Bronchial epithelial cell (primary cell): Measurements from ENCODE around the gene EFNA5. TPM values are rescaled to one million over a fixed set of nuclear protein-coding genes. Genes with fewer than 3 reads are reported as not detected.
"Not testable (repeated sequence)": the region's sequence is repeated elsewhere in the genome, so short reads cannot be mapped to it uniquely, and the experiment has no call there.

Source experiments
- DNase-seq: peaks from one replicate; pipeline ENCODE4 v3.0.0-alpha.2; 2010; ENCODE audit warnings: low read depth
- FAIRE-seq: peaks from 2 replicates; lab custom pipeline; 2011; peaks lifted over from hg19 to GRCh38; lab: Jason Lieb, UNC
- H3K27me3 ChIP-seq: 2 replicates; pipeline ENCODE4 v1.5.1; 2011; ENCODE audit warnings: low read length; ENCODE audit not compliant: control insufficient read depth, insufficient read depth
- H3K36me3 ChIP-seq: 2 replicates; pipeline ENCODE4 v1.5.1; 2011; ENCODE audit warnings: low read length; ENCODE audit not compliant: control insufficient read depth, insufficient read depth
- H3K4me3 ChIP-seq: 2 replicates; pipeline ENCODE4 v1.5.1; 2011; ENCODE audit warnings: mild to moderate bottlenecking, low read depth, low read length, control low read depth
- CTCF ChIP-seq: IDR thresholded peaks from 2 replicates; pipeline ENCODE4 v1.5.1; 2011; ENCODE audit warnings: mild to moderate bottlenecking, moderate library complexity, low read length, control low read depth, inconsistent platforms; ENCODE audit not compliant: insufficient read depth, severe bottlenecking
- total RNA-seq: library from RNA; depleted of rRNA; stranded (reverse); fragments of >200 nt; gene quantifications from 2 replicates; pipeline ENCODE4 v1.2.1, GENCODE V29; 2014

The EFNA5 gene
- total RNA-seq, 1 donor from 2014 or later, result 3.9 TPM

GRCh38 chr5:107501965-107502675 lies 168.6 kb downstream of the EFNA5 start:
- no peak for TF ChIP-seq CTCF
- FAIRE-seq, result peak; percentile 13
- peak; percentile 31 for DNase-seq
- no peak overlapping the region for H3K4me3 ChIP-seq
- H3K27me3 ChIP-seq, result no peaks in the 10 kb centered on the region
- H3K36me3 ChIP-seq, result no peaks in the 10 kb centered on the region

- no peak for DNase-seq
- TF ChIP-seq CTCF, result no peak
- Histone ChIP-seq H3K27me3 (no peaks in the 10 kb centered on the region), H3K4me3 (no peak overlapping the region), H3K36me3 (no peaks in the 10 kb centered on the region)
- FAIRE-seq, result no peak
These were observed 169.9 kb downstream of the EFNA5 start for GRCh38 chr5:107500840-107501239.

- TF ChIP-seq CTCF, result no peak
These were observed 170.4 kb downstream of the EFNA5 start for GRCh38 chr5:107500347-107500746.

GRCh38 chr5:107499776-107500175 lies 171.0 kb downstream of the EFNA5 start:
- Histone ChIP-seq H3K27me3 (no peaks in the 10 kb centered on the region), H3K4me3 (no peak overlapping the region), H3K36me3 (no peaks in the 10 kb centered on the region)
- FAIRE-seq, result no peak
- no peak for TF ChIP-seq CTCF
- DNase-seq, result no peak

More at GRCh38 chr5:107500347-107500746, 170.4 kb downstream of the EFNA5 start:
- Histone ChIP-seq H3K27me3 (no peaks in the 10 kb centered on the region), H3K36me3 (no peaks in the 10 kb centered on the region), H3K4me3 (no peak overlapping the region)
- DNase-seq (no peak), FAIRE-seq (no peak)

GRCh38 chr5:107499237-107499636 lies 171.5 kb downstream of the EFNA5 start:
- DNase-seq (no peak), FAIRE-seq (peak; percentile 55)
- H3K36me3 ChIP-seq, result no peaks in the 10 kb centered on the region
- H3K4me3 ChIP-seq, result no peak overlapping the region
- TF ChIP-seq CTCF, result no peak
- H3K27me3 ChIP-seq, result no peaks in the 10 kb centered on the region

- no peaks in the 10 kb centered on the region for H3K27me3 ChIP-seq
- H3K4me3 ChIP-seq, result no peak overlapping the region
- FAIRE-seq (no peak), DNase-seq (no peak)
- TF ChIP-seq CTCF, result no peak
- no peaks in the 10 kb centered on the region for H3K36me3 ChIP-seq
These were observed 174.3 kb downstream of the EFNA5 start for GRCh38 chr5:107496466-107496865.

GRCh38 chr5:107494129-107494528 lies 176.6 kb downstream of the EFNA5 start:
- FAIRE-seq, result not testable (repeated sequence)

More at GRCh38 chr5:107494129-107494528, 176.6 kb downstream of the EFNA5 start:
- not testable (repeated sequence) for H3K36me3 ChIP-seq, DNase-seq, H3K27me3 ChIP-seq, H3K4me3 ChIP-seq
